ENCODE measurements around the gene DNPEP. TPM values are rescaled to one million over a fixed set of nuclear protein-coding genes. Genes with fewer than 3 reads are reported as not detected.

Gene DNPEP
- total and polyA plus RNA-seq, 2 donors (not counting 1 experiment from before 2014, with no cell fraction given): 82.6 to 91.7 TPM

DNA sequence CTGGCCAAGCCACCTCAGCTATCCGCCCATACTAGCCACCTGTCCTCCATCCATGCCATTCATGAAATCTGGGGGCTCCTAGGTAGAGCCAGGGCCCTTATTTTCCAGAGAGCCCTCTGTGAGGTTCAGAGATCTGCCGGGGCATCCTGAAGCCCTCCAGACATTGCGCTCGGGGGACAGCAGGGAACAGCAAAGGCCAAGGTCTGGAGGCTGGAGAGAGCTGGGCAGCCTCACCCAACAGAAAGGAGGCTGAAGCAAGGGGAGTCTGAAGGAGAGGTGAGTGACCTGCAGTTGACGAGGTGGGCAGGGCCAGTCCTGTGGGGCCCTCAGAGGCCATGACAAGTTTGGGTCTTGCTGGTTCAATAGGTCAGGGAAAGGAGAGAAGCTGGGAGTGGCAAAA lies 21.9 kb upstream of the DNPEP start:
- Mint-ChIP-seq H3K4me1 (no peaks in the 10 kb centered on the region), H3K27ac (no peak overlapping the region), H3K9me3 (ENCODE audit: insufficient read depth) (peaks cover 4% of the 10 kb centered on the region), H3K4me3 (no peak overlapping the region), H3K27me3 (peaks cover 22% of the 10 kb centered on the region)
- Histone ChIP-seq H3K79me2 (ENCODE audit: control insufficient read depth, insufficient read depth, low read length) (no peaks in the 10 kb centered on the region), H3K9ac (ENCODE audit: low read length) (no peak overlapping the region), H3K9me3 (ENCODE audit: control extremely low read depth in 1 of 3, control insufficient read depth in 2 of 3, insufficient read depth in 1 of 3, low read length in 2 of 3) (peaks cover 0 to 9% (median 6%) of the 10 kb centered on the region in 3 donors), H3K36me3 (replicated peaks in 1 of 2; ENCODE audit: control extremely low read depth in 1 of 2, control insufficient read depth in 1 of 2, extremely low read depth in 1 of 2, insufficient read depth in 2 of 2, low read length in 1 of 2) (no peaks in the 10 kb centered on the region), H3K27ac (ENCODE audit: low read length in 2 of 2) (no peak overlapping the region), H3K4me1 (ENCODE audit: control insufficient read depth in 2 of 2, insufficient read depth in 2 of 2, low read length in 2 of 2) (no peaks in the 10 kb centered on the region), H3K27me3 (replicated peaks in 1 of 4; ENCODE audit: control extremely low read depth in 1 of 4, control insufficient read depth in 3 of 4, insufficient read depth in 4 of 4, low read length in 3 of 4) (peaks cover 0 to 18% (median 3%) of the 10 kb centered on the region in 4 experiments), H3K4me2 (replicated peaks; ENCODE audit: low read depth, low read length, poor library complexity, severe bottlenecking) (no peak overlapping the region), H2AFZ (ENCODE audit: insufficient read depth, low read depth, low read length, poor library complexity, severe bottlenecking) (no peak overlapping the region), H4K20me1 (ENCODE audit: control insufficient read depth, insufficient read depth, low read length, poor library complexity, severe bottlenecking) (no peaks in the 10 kb centered on the region), H3K4me3 (ENCODE audit: control extremely low read depth in 1 of 5, extremely low read depth in 1 of 5, insufficient read depth in 1 of 5, low read depth in 2 of 5, low read length in 4 of 5) (no peak overlapping the region)
- no peak for TF ChIP-seq EZH2 (IDR thresholded peaks at IDR 0.05; ENCODE audit: borderline replicate concordance, insufficient read depth, low read depth, low read length, poor library complexity, severe bottlenecking)
- ChIA-PET CTCF (interaction anchor here (1.1 to 1.4 kb wide), 2 partner anchors 120 kb away, joined by 3 to 6 read pairs; no protein-coding TSS in a partner anchor), POLR2A (no interaction called here)
- intact Hi-C loops (cut with micrococcal nuclease): no loop called here
- DNase-seq (no peak), ATAC-seq (ENCODE audit: low read depth) (no peak)
- 94% methylated on average over 5 of the region's 5 CpGs for WGBS (ENCODE audit: insufficient coverage)

DNA sequence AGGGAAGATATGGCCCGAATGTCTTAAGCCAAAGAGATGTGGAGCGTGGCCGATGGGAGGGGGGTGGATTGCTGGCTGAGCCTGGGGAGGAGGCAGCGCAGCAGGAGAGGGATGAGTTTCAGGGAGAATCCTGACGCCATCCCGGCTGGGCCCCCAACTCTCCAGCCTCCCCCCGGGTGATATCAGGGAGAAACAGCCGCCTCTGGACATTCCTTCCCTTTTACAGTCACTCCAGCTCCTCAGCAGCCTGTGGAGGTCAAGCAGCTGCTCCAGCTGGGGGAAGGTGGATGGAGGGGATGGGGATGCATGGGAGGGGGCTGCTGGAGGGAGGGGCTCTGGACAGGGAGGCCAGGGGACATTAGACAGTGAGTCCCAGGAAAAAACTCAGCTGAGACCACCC lies 20.9 kb upstream of the DNPEP start:
- H3K9me3 Mint-ChIP-seq (ENCODE audit: insufficient read depth): peaks cover 2% of the 10 kb centered on the region
- ChIA-PET CTCF (interaction anchor here (1.1 kb wide), 1 partner anchor 121 kb away, joined by 3 read pairs; no protein-coding TSS in a partner anchor), POLR2A (no interaction called here)
- no peak overlapping the region for H3K9ac ChIP-seq (ENCODE audit: low read length)
- no peaks in the 10 kb centered on the region for H3K4me1 ChIP-seq (ENCODE audit: control insufficient read depth in 2 of 2, insufficient read depth in 2 of 2, low read length in 2 of 2)
- no peak overlapping the region for H3K27ac ChIP-seq (ENCODE audit: low read length in 2 of 2)
- no peak overlapping the region for H3K4me3 Mint-ChIP-seq
- no peaks in the 10 kb centered on the region for H3K36me3 ChIP-seq (replicated peaks in 1 of 2; ENCODE audit: control extremely low read depth in 1 of 2, control insufficient read depth in 1 of 2, extremely low read depth in 1 of 2, insufficient read depth in 2 of 2, low read length in 1 of 2)
- no peak overlapping the region for H3K4me3 ChIP-seq (ENCODE audit: control extremely low read depth in 1 of 5, extremely low read depth in 1 of 5, insufficient read depth in 1 of 5, low read depth in 2 of 5, low read length in 4 of 5)
- TF ChIP-seq EZH2 (IDR thresholded peaks at IDR 0.05; ENCODE audit: borderline replicate concordance, insufficient read depth, low read depth, low read length, poor library complexity, severe bottlenecking): no peak
- TF ChIP-seq, protein P1, sequence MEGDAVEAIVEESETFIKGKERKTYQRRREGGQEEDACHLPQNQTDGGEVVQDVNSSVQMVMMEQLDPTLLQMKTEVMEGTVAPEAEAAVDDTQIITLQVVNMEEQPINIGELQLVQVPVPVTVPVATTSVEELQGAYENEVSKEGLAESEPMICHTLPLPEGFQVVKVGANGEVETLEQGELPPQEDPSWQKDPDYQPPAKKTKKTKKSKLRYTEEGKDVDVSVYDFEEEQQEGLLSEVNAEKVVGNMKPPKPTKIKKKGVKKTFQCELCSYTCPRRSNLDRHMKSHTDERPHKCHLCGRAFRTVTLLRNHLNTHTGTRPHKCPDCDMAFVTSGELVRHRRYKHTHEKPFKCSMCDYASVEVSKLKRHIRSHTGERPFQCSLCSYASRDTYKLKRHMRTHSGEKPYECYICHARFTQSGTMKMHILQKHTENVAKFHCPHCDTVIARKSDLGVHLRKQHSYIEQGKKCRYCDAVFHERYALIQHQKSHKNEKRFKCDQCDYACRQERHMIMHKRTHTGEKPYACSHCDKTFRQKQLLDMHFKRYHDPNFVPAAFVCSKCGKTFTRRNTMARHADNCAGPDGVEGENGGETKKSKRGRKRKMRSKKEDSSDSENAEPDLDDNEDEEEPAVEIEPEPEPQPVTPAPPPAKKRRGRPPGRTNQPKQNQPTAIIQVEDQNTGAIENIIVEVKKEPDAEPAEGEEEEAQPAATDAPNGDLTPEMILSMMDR (IDR thresholded peaks at IDR 0.05): no peak
- no peak overlapping the region for H3K4me2 ChIP-seq (replicated peaks; ENCODE audit: low read depth, low read length, poor library complexity, severe bottlenecking)
- no peaks in the 10 kb centered on the region for H3K4me1 Mint-ChIP-seq
- H3K79me2 ChIP-seq (ENCODE audit: control insufficient read depth, insufficient read depth, low read length): no peaks in the 10 kb centered on the region
- 66% methylated on average over 5 of the region's 8 CpGs for WGBS (ENCODE audit: insufficient coverage)
- peaks cover 0 to 16% (median 3%) of the 10 kb centered on the region in 4 experiments for H3K27me3 ChIP-seq (replicated peaks in 1 of 4; ENCODE audit: control extremely low read depth in 1 of 4, control insufficient read depth in 3 of 4, insufficient read depth in 4 of 4, low read length in 3 of 4)
- DNase-seq (no peak), ATAC-seq (ENCODE audit: low read depth) (no peak)
- H3K9me3 ChIP-seq (ENCODE audit: control extremely low read depth in 1 of 3, control insufficient read depth in 2 of 3, insufficient read depth in 1 of 3, low read length in 2 of 3): peaks cover 0 to 9% (median 6%) of the 10 kb centered on the region in 3 donors
- no peak overlapping the region for H2AFZ ChIP-seq (ENCODE audit: insufficient read depth, low read depth, low read length, poor library complexity, severe bottlenecking)
- H3K27me3 Mint-ChIP-seq: peaks cover 20% of the 10 kb centered on the region
- intact Hi-C loops (cut with micrococcal nuclease): no loop called here
- no peaks in the 10 kb centered on the region for H4K20me1 ChIP-seq (ENCODE audit: control insufficient read depth, insufficient read depth, low read length, poor library complexity, severe bottlenecking)
- H3K27ac Mint-ChIP-seq: no peak overlapping the region

All from B cell (primary cell).